Hindlimb muscle (tissue), 1 donor: ENCODE results near the gene ZNF620. TPM values are rescaled to one million over a fixed set of nuclear protein-coding genes. Genes with fewer than 3 reads are reported as not detected.
"Not testable (repeated sequence)": the region's sequence is repeated elsewhere in the genome, so short reads cannot be mapped to it uniquely, and the experiment has no call there.

Experiments
- DNase-seq: peaks from one replicate; pipeline ENCODE4 v3.0.0-alpha.2; 2013
- polyA plus RNA-seq: library from polyadenylated mRNA; unstranded; fragments of 120-200 nt; gene quantifications from one replicate; pipeline ENCODE4 v1.2.1, GENCODE V29; 2013; ENCODE audit not compliant: insufficient read length

The ZNF620 gene
- polyA plus RNA-seq, 1 donor: 3.5 TPM

- DNase-seq: no peak
Observed at GRCh38 chr3:40504636-40505430, 1.0 kb upstream of the ZNF620 start.

GRCh38 chr3:40511031-40511718 lies 5.3 kb downstream of the ZNF620 start:
- no peak for DNase-seq

- DNase-seq: no peak
Observed at GRCh38 chr3:40516201-40516600, 10.4 kb downstream of the ZNF620 start.

GRCh38 chr3:40518067-40518466 lies 12.2 kb downstream of the ZNF620 start:
- no peak for DNase-seq

- DNase-seq: no peak
Observed at GRCh38 chr3:40518848-40519247, 13.0 kb downstream of the ZNF620 start.

GRCh38 chr3:40521254-40521653 lies 15.4 kb downstream of the ZNF620 start:
- no peak for DNase-seq

GRCh38 chr3:40523781-40524180 lies 17.9 kb downstream of the ZNF620 start:
- DNase-seq: no peak

GRCh38 chr3:40524222-40524567 lies 18.4 kb downstream of the ZNF620 start:
- no peak for DNase-seq

GRCh38 chr3:40524568-40525285 lies 18.9 kb downstream of the ZNF620 start, which contains the start of gene ZNF621:
Gene ZNF621, plus strand, starts transcription at chr3:40524960. Its CDS starts 881 bp downstream, at chr3:40525841.
- peak; percentile 89 for DNase-seq

- DNase-seq: no peak
Observed at GRCh38 chr3:40528426-40528825, 22.6 kb downstream of the ZNF620 start.

- no peak for DNase-seq
Observed at GRCh38 chr3:40532252-40532651, 26.4 kb downstream of the ZNF620 start.

- DNase-seq: no peak
Observed at GRCh38 chr3:40534283-40534682, 28.4 kb downstream of the ZNF620 start.

- DNase-seq: no peak
Observed at GRCh38 chr3:40546816-40547215, 41.0 kb downstream of the ZNF620 start.

- DNase-seq: no peak
Observed at GRCh38 chr3:40550167-40550566, 44.3 kb downstream of the ZNF620 start.

- no peak for DNase-seq
Observed at GRCh38 chr3:40557575-40558161, 51.8 kb downstream of the ZNF620 start.

GRCh38 chr3:40562482-40562881 lies 56.6 kb downstream of the ZNF620 start:
- DNase-seq: not testable (repeated sequence)

GRCh38 chr3:40565629-40566028 lies 59.8 kb downstream of the ZNF620 start:
- not testable (repeated sequence) for DNase-seq

- no peak for DNase-seq
Observed at GRCh38 chr3:40566694-40567093, 60.9 kb downstream of the ZNF620 start.

Other genes with a start within 250 kb of the ZNF620 start
- gene EIF1B, start 196.3 kb upstream of the ZNF620 start, polyA plus RNA-seq: 55.7 TPM
- 0.71 TPM for gene ENTPD3, start 118.9 kb upstream of the ZNF620 start, polyA plus RNA-seq
- gene RPL14, start 48.7 kb upstream of the ZNF620 start, polyA plus RNA-seq: 2,744 TPM
- gene ZNF619, start 28.9 kb upstream of the ZNF620 start, polyA plus RNA-seq: 3.6 TPM
- gene ZNF621, start 18.9 kb downstream of the ZNF620 start, polyA plus RNA-seq: 14.8 TPM